ENCODE measurements around the gene DOCK1.

DNA sequence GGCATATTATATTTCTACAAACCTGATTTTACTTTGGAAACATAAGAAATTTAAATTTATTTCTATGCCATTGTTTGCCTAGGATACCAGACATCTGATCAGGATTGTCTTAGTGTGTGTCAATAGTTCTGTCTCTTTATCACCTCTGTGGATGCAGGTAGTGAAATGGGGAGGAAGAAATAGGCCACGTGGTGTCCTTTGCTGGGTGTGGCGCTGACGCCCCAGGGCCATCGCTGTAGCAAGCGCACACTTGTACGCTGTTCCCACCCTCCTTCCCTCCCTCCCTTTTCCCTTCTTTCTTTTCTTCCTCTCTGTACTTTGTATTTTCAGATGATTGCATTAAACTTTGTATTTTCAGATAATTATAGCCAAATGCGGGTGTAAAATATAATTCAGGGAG, 5.0 kb downstream of the DOCK1 start:
- TF ChIP-seq, protein P1, sequence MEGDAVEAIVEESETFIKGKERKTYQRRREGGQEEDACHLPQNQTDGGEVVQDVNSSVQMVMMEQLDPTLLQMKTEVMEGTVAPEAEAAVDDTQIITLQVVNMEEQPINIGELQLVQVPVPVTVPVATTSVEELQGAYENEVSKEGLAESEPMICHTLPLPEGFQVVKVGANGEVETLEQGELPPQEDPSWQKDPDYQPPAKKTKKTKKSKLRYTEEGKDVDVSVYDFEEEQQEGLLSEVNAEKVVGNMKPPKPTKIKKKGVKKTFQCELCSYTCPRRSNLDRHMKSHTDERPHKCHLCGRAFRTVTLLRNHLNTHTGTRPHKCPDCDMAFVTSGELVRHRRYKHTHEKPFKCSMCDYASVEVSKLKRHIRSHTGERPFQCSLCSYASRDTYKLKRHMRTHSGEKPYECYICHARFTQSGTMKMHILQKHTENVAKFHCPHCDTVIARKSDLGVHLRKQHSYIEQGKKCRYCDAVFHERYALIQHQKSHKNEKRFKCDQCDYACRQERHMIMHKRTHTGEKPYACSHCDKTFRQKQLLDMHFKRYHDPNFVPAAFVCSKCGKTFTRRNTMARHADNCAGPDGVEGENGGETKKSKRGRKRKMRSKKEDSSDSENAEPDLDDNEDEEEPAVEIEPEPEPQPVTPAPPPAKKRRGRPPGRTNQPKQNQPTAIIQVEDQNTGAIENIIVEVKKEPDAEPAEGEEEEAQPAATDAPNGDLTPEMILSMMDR (IDR thresholded peaks at IDR 0.05; ENCODE audit: poor library complexity, severe bottlenecking) = no peak
- no peak for TF ChIP-seq POLR2AphosphoS5 (IDR thresholded peaks at IDR 0.05)
- TF ChIP-seq TAF1 (IDR thresholded peaks at IDR 0.05; ENCODE audit: low read depth) = no peak
- TF ChIP-seq SMC3 (conservative IDR thresholded peaks at IDR 0.05; ENCODE audit: poor library complexity) = no peak
- no peak for TF ChIP-seq MXI1 (conservative IDR thresholded peaks at IDR 0.05; ENCODE audit: poor library complexity, severe bottlenecking)

All from neural cell (in vitro differentiated cells).